MV-4-11 (cell line): ENCODE measurements around the gene ANP32B.
"Not testable (repeated sequence)": the region's sequence is repeated elsewhere in the genome, so short reads cannot be mapped to it uniquely, and the experiment has no call there.

Source experiments
- DNase-seq: peaks from one replicate; lab custom pipeline; 2025; lab: John Stamatoyannopoulos, UW

The ANP32B gene

DNA sequence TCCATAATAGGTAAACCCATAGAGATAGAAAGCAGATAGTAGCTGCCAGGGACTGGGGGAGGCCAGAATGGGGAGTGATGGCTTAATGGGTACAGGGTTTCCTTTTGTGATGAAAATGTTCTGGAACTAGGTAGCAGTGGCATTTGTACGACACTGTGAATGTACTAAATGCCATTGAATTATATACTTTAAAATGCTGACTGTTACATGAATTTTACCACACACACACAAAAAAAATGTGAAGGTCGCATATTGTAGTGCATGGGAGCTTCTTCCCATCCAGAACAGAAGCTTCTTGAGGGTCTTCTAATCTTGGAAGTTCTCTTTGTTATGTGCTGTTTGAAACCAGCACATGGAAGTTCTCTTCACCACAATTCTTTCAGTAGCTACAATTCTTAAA lies 19.9 kb upstream of the ANP32B start:
- DNase-seq, result no peak

DNA sequence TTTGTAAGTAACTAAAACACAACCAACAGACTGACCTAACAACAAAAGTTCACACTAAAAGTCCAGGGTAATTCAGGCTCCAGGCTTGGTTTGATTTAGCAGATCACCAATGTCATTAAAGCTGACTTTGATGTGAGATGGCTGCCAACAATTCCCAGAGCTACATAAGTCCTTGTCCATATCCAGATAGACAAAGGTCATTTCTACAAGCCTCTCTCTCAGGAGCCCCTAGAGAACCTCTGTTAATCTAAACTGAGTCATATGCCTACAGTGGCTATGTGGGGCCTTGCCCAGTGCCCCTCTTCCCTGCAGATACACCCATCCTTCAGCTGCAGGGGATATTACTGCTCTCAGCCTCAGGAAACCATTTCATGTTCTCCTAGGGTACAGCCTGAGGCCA lies 18.2 kb upstream of the ANP32B start:
- DNase-seq, result no peak

DNA sequence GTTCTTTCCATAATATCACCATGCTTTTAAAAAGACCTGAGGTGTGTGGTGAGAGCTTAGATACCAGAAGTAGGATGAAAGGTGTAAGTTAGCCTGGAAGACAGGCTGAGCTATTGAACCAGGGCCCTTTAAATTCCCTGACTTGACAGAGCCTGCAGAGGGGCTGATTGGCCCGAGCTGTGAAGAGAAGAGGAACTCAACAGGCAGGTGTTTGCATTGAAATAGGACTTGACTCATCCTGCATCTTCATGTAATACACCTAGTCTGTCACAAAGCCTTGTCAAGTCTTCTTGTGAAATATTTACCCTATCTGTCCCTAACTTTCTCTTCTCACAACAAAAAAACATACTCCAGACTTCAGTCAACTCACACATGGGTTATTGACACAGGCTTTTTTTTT lies 16.6 kb upstream of the ANP32B start:
- no peak for DNase-seq

DNA sequence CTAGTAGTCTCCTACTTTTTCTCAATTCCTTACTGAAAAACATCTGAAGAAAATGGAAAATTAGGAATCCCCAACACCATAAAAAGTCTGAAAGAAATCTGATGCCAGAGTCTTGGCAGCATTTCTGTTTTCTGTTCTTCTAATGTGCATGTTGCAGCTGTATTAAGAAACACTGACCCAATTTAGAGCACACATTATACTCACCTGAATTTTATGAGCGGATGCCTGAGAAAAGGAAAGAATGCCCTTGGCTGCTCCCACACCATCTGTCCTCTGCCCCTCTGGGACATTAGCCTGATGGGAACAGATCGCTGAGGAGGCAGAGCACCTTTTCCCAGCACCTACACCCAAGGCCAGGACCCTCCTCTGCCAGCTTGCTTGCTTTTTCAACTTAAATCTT lies 14.1 kb upstream of the ANP32B start:
- DNase-seq, result no peak

DNA sequence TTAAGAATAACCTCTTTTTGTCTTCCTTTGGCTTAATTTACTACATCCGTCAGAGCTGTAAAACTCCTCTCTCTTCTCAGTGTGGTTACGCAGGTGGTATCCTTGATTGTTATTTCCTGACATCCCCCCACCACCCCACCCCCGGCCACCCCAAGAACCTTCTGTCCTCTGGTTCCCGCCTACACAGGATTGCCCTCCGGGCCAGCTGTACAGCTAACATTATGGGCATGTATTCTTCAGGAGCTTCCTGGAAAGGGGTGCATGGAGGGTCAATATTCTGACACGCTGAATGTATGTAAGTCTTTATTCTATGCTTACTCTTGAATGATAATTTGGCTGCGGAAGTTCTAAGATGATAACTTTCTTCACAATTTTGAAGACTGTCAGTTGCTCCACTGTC lies 13.0 kb upstream of the ANP32B start:
- no peak for DNase-seq

DNA sequence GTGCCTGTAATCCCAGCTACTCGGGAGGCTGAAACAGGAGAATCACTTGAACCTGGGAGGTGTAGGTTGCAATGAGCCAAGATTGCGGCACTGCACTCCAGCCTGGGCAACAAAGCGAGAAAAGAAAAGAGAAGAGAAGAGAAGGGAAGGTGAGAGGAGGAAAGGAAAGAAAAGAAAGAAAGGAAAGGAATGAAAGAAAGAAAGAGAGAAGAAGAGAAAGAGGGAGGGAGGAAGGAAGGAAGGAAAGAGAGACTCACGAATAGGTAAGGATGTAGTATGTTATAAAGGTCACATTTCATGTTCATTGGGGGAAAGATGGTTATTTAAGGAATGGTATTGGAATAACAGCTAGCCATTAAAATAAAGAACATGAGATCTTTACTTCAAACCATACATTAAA lies 10.4 kb upstream of the ANP32B start:
- DNase-seq, result no peak

DNA sequence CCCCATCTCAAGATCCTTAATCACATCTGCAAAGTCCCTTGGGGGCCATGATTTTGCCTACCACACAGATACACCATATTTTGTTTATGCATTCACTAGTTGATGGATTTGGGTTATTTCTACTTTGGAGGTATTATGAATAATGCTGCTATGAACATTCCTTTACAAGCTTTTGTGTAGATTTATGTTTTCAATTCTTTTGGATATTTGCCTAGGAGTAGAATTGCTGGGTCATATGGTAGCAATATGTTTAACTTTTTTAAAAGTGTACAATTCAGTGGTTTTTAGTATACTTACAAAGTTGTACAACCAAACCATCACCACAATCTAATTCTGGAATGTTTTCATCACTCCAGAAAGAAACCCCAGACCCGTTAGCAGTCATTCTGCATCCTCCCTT lies 7.8 kb upstream of the ANP32B start:
- DNase-seq, result no peak

DNA sequence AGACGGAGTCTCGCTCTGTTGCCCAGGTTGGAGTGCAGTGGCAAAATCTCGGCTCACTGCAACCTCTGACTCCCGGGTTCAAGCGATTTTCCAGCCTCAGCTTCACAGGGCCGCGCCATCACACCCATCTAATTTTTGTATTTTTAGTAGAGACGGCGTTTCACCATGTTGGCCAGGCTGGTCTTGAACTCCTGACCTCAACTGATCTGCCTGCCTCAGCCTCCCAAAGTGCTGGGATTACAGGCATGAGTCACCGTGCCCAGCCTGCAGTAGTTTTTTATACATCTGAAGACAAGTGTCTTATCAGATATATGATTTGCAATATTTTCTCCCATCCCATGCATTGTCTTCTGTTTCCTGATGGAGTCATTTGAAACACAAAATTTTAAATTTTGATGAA lies 6.5 kb upstream of the ANP32B start:
- DNase-seq, result not testable (repeated sequence)

DNA sequence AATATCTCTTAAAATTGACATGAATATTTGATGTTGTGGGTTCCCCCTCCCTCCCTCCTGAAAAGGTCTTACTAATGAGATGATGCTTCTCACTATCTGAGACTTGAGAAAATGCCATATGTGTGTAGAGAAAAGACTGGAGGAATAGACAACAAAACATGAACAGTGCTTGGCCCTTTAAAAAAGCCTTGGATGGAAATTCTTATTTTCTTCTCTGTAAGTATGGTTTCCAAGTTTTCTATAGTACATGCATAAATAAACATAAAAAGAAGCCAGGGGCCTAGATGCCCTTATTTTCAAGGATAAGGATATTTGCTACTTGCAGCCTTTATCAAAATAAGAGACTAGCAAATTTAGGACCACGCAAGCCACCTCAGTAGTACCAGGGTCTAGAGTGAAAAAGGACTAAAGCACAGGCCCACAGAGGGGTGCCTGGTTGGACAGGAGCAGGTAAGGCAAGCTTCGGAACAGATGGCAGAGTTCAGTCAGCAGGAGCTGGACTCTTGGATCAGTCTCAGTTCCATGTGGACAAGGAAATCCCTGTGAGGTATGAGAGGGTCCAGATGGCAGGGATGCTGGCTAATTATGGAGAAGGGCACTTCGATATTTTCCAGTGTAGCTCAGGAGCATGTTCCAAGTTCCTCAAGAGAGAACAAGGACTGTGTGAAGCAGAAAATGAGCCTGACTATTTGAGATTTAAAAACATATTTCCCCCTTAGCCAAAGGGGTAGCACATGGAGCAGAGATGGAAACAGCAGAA lies 4.6 kb upstream of the ANP32B start:
- DNase-seq, result no peak

DNA sequence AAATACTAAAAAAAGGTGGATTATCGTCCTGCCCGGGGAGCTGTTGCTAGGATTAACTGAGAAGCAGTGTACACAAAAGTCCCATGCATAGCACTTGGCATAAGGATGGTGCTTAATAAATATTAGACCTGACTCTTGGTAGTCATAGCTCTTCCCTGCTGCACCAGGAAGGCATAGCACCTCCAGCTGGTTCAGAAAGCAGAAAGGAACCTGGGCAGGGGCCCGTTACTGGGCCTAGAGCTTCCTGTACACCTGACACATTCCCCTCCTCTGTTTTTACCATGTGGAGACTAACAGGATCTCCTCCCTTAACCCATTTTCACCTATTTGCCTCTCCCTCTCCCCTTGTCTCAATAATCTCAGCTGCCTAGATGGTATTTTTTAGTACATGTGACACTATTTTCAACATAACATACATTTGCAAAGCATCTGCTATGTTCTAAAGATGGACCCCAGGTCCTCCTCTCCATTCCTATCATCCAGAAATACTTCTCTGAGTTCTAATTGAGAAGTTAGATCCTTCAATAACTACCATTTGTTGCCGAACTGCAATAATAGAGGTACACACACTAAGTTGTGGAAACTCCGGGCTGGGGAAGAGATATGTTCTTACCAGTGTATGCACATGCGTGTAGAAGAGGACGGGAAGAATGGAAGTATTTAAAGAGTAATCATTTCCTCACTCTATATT lies 3.2 kb upstream of the ANP32B start:
- no peak for DNase-seq

DNA sequence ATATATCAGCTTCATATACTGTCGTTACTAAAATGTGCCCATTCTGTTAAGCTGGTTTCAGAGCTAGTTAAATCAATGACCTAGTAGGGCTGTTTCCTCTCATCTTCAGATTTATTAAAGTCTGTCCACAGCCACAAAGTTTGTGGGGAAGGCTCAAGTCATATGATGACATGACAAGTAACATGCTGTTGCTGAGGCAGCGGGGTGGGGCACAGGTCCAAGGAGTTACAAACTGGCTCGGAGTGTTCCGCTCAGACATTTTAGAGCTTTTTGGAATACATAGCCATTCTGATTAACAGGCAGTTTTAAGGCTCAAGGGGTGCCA lies 2.7 kb upstream of the ANP32B start:
- DNase-seq, result no peak

DNA sequence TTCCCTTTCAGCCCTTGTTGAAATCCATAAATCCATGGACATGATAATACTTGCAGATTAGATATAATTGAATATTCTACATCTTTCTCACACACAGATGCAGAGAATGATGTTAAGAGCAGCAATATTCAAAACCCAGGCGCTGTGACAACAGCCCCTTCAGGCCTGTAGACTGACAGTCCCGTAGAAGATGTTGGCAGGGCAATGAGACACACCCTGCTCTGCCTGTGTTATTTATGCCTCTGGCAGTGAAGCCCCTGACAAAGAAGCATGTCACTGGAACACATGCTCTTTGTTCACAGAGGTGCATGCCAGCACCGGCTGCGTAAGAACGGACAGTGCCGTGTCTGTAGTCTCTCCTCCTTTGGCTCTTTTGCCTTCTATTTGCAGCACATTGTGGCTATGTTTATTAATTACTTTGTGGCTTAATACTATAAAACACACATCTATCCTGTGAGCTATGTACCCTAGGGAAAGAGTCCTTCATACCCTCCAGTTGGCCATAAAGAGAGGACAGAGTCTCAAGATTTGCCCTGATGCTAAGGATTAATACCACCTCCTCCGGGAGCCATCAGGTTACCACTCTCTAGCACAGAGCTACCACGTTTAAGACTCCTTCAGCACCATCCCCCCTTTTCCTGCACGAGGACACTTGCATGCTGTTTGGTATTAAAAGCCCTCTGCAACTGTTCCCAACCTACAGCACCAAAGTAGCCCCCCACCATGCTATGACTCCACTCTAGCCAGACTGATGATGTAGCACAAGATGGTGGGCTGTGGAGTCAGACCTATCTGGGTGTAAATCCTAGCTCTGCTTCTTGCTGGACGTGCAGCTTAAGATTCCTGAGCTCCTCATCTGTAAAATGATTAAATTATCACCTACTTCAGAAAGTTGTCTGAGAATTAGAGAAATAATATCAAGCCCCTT lies 2.0 kb upstream of the ANP32B start:
- DNase-seq, result no peak

DNA sequence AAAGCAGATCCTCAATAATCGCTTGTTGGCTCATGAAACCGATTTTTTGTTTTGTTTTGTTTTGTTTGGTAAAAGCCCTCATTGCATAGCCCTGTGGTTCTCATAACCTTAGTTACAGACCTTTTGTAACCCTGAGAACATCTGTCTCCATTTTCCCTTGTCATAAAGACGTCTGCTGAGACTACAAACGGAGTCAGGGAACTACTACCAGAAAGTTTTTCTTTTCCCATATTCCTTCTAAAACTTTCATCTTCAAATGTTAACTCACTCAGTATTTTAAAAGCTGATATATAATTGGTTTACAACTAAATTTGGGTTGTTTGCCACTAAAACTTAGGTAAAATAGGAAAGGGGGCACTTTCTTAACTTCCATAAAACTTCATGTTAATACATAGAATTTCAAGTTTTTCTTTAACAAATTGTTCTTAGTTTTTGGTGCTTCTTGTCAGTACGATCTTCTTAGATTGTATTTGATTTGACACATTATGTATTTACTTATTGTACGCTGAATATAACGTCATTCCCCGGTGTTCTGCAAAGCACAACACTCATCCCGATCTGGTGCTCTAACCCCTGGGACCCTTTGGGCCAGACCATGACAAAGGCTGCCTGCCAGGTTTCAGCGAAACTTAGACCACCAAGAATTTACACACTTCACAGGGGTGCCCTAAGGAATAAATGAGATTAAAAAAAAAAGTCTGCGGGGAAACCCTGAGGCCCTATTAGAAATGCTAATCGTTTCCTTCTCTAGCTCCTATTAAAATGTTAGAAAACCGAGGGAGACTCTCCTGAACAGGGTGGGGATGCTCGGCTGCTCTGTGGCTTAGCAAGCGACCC lies 1.1 kb upstream of the ANP32B start:
- no peak for DNase-seq

DNA sequence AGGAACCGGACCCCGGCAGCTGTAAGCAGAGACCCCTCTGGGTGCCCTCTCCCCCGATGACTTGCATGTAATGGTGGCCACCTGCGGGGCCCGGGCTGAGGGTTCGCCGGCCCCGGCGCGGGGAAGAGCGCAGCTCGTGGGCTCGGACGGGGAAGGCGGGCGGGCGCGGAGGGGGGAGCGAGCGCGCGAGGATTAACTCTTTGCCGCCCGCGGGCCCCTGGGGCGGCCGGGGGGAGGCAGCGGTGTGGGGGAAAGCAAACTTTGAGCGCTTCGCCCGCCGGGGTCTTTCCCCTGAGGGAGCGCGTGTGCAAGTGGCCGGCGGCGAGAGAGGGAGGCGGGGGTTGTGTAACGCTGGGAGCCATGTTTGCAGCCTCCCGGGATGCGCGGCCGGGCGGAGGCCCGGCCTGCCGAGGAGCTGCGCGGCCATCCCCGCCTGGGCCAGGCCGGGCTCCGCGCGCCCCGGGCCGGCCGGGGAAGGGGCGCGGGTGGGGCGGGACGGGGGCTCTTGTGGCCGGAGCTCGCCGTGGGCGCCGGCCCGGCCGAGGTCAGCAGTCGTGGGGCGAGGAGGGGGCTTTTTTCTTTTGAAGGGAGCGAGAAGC lies 547 bp downstream of the ANP32B start:
- DNase-seq, result peak; percentile 15

DNA sequence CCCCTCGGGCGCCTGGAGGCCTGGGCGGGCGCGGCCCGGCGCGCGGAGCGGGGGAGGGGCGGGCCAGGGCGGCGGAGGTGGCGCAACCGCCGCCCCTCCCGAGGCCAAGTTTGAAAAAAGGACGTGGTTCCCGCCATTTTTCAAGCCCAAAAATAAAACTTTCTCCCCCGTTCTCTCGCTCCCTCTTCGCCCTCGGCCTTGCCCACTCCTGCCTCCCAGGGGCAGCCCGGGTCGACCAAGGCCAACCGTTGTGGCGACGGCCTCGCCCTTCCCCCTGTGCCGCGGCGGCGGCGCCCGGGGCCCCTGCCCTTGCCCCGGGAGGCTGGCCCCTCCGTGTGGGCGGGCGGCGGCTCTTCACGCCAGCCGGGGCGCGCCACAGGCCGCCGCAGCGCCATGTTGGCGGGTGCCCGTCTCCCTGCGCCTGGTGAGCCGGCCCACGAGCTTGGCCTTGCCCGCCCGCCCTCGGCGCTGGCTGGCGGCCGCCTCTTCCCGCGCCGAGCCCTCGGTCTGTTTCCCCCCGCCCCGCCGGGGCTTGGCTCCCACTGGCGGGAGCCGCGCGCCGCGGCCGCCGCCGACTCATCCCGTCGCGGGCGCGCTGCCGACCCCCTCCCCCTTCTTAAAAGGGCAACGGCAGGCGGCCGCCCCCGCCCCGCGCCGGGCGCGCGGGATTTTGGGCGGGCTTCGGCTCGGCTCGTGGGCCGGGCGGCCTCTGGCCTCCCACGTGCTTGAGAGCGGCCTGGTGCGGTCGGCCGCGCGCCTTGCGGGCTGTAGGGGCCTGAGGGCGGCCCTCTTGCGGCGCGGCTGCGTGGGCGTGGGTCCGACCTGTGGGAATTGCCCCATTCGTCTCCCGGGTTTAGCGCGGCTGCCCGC lies 1.3 kb downstream of the ANP32B start:
- peak; percentile 64 for DNase-seq

DNA sequence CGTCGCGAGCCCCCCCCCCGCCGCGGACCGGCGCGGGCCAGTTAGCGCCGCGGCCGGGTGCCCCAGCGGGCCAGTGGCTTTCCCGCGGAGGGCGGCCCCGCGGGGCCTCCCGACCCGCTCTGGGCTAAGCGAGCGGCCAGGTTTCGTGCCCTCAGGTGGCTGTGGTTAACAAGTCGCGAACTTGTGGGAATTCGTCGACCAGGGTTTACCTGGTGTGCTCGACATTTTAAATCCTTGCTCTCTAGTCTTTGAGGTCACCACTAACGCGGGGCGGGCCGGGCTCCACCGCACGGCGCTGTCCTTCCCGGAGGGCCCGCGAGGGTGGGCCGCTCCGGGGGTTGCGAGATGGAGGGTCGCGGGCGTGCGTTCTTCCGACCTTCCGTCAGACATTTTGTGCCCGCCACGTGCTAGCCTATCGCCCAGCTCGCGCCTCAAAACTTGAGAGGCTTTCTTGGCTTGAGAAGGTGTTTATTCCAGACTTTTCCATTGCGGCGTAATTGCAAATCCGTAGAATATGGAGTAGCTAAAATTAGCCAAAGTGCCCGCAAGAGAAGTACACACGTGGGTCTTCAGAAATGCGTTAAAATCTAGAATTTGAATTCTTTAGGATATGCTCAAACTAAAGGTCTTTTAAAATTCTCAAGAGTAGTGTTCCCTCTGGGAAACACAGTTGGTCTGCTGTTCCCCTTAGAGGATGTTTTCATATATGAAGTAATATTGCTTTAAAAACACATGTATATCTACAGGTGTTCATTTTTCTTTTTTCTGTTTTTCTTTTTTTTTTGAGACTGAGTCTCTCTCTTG lies 2.1 kb downstream of the ANP32B start:
- peak; percentile 28 for DNase-seq

DNA sequence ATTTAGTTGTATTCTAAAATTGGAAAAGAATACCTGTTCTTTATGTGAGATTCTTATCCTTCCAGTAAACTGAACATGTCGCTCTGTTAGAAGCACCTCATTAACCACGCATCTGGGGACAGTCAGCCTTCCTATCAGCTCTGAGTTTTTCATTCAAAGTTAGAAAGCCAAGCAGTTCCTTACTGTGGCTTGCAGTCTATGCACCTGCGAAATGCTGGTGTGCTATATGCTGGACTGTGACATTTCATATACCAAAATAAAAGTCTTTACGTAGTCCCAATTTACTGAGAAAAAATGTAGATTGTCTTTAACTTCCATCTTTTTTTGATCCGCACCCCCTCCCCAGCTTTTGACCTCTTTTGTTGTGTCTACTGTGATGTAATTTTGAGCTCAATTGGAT lies 4.3 kb downstream of the ANP32B start:
- no peak for DNase-seq

DNA sequence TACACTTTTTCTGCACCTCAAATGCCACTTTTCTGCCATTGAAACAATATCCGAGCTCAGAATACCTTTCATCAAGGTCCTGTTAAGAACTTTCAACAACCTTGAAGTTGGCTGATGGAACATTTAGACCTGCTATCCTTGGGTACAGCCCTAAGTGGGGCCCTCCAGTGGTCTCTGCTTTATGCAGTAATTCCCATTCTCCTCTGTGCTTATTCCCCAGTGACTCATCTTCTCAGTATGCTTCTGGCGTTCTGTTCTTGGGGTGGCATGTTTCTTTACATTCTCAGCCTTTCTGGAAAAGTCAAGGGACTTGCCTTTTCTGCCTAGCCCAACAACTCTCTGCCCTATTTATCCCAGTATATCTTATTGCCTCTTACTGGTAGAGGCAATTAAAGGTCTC lies 7.1 kb downstream of the ANP32B start:
- DNase-seq, result no peak

DNA sequence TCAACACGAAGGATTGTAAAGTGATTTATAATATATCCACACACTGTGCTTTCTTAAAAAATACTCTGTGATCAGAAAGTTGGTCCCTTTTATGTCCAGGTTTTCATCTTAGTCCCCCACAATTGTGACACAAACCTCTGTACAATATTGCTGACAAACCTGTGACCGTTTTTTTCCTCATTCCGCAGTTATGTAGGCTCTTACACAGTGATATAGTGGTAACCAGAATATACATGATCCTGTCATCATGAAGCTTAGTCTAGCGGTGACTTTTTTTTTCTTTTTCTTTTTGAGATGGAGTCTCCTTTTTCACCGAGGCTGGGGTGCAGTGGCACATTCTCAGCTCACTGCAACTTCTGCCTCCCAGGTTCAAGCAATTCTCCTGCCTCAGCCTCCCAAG lies 8.7 kb downstream of the ANP32B start:
- DNase-seq, result no peak

DNA sequence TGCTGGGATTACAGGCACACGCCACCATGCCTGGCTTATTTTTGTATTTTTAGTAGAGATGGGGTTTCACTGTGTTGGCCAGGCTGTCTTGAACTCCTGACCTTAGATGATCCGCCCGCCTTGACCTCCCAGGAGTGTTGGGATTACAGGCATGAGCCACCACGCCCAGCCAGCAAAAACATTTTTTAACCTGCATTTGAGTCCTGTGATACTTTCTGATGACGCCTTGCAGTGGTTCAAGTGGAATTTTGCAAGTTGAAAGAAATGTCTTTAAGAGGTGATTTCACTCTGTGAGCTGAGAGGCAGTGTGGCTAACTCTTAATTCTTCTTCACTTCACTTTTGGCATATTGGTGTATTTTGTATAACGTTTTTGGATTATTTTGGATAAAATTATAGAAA lies 9.1 kb downstream of the ANP32B start:
- DNase-seq, result no peak
